22Rv1 (cell line): Measurements from ENCODE around the gene MEIOB.

Source experiments
- H3K27ac ChIP-seq: fragments of 450-650 bp; 2 replicates; pipeline ENCODE4 v1.5.1; 2017
- ZFX ChIP-seq: fragments of 450-650 bp; IDR thresholded peaks from 2 replicates; pipeline ENCODE4 v1.6.1; 2017; ENCODE audit warnings: antibody characterized with exemption, borderline replicate concordance
- TF ChIP-seq, protein P1 (sequence below): fragments of 450-650 bp; IDR thresholded peaks from 2 replicates; pipeline ENCODE4 v1.5.1; 2017; ENCODE audit warnings: mild to moderate bottlenecking

The MEIOB gene

GRCh38 chr16:1794221-1794871, 77.6 kb downstream of the MEIOB start:
- TF ChIP-seq, protein P1, sequence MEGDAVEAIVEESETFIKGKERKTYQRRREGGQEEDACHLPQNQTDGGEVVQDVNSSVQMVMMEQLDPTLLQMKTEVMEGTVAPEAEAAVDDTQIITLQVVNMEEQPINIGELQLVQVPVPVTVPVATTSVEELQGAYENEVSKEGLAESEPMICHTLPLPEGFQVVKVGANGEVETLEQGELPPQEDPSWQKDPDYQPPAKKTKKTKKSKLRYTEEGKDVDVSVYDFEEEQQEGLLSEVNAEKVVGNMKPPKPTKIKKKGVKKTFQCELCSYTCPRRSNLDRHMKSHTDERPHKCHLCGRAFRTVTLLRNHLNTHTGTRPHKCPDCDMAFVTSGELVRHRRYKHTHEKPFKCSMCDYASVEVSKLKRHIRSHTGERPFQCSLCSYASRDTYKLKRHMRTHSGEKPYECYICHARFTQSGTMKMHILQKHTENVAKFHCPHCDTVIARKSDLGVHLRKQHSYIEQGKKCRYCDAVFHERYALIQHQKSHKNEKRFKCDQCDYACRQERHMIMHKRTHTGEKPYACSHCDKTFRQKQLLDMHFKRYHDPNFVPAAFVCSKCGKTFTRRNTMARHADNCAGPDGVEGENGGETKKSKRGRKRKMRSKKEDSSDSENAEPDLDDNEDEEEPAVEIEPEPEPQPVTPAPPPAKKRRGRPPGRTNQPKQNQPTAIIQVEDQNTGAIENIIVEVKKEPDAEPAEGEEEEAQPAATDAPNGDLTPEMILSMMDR = no peak
- no peak for TF ChIP-seq ZFX
- H3K27ac ChIP-seq = no peak overlapping the region

- H3K27ac ChIP-seq = no peak within 1 kb of the TSS
- TF ChIP-seq ZFX = no peak
- TF ChIP-seq, protein P1 = no peak
Measured at GRCh38 chr16:1793578-1794220, 78.3 kb downstream of the MEIOB start, which contains the start of gene IGFALS. Gene IGFALS (minus strand): TSS chr16:1793705. CDS start chr16:1793652, 53 bp downstream.

DNA sequence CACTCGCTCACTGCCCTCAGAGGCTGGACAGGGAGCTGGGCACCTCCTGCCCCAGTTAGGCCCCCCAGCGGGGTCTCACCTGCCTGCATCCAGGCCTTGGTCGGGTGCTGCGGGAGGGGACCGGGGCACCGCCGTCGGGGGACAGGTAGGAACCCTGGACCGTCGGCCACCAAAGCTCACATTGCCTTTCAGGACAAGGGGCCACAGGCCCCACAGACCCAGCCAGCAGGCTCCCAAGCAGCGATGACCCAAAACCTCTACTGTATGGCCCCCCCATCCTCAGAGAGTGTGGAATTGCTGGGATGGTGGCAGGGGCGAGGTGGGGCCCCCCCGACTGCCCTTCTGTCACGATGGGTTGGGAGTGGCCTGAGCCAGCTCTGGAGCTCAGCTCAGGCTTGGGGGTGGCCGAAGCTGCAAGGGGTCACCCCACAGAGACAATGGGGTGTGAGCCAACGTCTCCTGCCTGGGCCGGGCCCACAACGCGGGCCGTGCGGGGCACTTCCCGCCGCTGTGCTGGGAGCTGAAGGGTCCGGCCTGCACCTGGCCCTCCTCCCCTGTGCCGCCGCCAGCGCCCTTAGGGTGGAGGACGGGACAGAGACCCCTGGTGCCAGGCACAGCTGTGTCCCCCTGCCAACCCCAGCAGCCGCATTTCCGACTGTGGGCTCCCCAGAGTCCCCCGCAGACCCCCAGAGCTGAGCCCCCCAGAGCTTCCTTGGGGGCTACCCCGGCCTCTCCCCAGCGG, 79.0 kb downstream of the MEIOB start:
- TF ChIP-seq, protein P1 = no peak
- no peak for TF ChIP-seq ZFX
- H3K27ac ChIP-seq = no peak overlapping the region

DNA sequence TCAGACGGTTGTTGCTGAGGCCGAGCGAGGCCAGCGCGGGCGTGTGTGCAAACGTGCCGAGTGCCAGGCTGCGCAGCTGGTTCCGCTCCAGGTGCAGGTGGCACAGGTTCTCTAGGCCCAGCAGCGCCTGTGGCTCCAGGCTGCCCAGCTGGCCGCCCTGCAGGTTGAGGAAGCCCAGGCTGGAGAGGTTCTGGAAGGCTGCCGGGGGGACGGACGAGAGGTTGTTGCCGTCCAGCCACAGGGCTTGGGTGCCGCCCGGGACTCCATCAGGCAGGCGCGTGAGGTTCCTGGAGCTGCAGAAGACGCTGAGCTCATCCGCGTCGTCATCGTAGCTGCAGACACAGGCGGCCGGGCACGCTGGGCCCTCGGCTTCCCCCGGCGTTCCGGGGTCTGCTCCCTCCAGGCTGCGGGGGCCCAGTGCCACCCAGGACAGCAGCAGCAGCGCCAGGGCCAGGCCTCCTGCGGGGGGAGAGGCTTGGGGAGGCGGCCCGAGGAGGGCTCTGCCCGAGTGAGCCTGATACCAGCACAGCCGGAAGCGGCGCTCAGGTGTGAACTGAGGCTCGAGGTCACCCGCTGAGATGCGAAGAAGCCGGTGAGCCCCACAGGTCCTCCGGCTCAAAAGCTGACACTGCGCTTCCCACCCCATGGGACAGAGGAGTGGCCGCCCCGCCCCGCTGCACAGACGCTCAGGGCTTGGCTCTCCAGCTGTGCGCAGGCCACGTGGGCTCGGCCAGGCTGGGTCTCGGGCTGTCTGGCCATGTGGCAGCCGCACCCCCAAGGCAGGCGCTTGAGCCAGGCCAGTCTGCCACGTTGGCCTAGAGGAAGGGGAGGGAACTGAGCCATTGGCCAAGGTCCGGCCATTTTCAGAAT, 79.8 kb downstream of the MEIOB start:
- no peak overlapping the region for H3K27ac ChIP-seq
- TF ChIP-seq, protein P1 = no peak
- TF ChIP-seq ZFX = no peak

DNA sequence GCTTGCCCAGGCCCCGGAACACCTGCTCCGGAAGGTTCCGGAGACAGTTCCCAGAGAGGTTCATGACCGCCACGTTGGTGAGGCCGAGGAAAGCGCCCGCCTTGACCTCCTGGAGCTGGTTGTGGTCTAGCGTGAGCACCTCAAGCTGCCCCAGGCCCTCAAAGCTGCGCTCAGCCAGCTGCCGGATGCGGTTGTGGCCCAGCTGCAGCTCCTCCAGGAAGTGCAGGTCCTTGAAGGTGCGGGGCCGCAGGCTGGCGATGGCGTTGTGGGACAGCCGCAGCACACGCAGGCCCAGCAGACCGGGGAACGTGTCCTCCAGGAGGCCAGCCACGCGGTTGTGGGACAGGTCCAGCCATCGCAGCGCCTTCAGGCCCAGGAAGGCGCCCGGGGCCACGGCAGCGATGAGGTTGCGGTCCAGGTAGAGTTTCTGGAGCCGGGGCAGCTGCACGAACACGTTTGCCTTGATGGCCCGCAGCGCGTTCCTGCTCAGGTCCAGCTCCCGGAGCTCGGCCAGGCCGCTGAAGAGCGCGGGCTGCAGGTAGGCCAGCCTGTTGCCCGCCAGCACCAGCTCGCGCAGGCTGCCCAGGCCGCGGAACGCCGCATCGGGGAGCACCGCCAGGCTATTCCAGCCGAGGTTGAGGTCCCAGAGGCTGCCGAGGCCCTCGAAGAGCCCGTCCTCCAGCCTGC, 80.6 kb downstream of the MEIOB start:
- no peak overlapping the region for H3K27ac ChIP-seq
- TF ChIP-seq, protein P1 = no peak
- TF ChIP-seq ZFX = no peak

DNA sequence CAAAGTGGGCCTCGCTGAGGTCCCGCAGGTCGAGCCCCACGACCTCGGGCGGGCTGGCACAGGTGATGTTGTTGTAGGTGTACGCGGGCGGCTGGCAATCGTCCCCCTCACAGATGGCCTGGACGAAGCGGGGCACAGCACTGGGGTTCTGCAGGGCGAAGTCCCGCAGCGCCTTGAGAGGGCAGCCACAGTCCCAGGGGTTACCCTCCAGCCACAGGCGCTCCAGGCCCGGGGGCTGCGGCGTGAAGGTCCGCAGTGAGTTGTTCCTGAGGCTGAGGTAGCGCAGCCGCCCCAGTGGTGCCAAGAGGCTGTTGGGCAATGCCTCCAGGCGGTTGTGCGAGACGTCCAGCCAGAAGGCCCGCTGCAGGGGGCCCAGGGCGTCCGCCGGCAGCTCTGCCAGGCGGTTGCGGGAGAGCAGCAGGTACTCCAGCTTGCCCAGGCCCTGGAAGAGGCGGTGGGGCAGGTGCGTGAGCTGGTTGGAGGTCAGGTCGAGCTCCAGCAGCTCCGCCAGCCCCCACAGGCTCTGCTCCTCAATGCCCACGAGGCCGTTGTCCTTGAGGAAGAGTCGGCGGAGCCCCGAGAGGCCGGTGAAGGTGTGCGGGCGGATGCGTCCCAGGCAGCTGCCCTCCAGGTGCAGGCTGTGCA, 81.2 kb downstream of the MEIOB start:
- TF ChIP-seq, protein P1 = no peak
- TF ChIP-seq ZFX = no peak
- H3K27ac ChIP-seq = no peak overlapping the region
